ENCODE results near the gene SLC13A4.

The SLC13A4 gene

GRCh38 chr7:135719688-135720087 is 8.3 kb downstream of the SLC13A4 start:
- no peak for DNase-seq (ENCODE audit: low read depth)

DNA sequence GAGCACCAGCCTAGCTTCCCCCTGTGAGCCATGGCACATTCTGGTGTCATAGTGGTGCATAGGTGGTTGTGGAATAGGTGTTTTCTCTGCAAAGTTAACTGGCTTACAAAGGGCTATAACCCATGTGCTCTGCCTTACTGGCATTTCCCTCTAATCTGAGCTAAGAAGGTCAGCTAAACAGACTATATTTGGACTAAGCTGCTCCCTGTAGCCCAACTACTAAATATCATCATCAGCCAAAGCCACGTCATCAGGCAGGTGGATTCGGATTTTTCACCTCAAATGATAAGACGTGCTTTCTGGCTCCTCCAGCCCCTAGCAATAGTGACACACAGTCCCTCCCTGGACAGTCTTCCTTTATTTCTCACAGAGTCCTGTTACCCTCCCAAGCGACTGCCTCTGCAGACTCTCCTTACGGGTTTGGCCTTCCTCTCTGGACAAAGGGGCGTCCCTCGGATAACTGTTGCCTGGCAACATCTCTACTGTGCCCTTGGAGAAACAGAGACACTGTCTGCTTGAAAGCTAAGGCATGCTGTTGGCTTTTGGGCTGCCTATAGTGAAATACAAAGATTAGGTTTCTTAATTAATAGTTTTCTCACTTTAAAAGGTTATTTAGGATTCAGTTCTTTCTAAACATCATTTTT is 9.1 kb downstream of the SLC13A4 start:
- no peak for DNase-seq (ENCODE audit: low read depth)

DNA sequence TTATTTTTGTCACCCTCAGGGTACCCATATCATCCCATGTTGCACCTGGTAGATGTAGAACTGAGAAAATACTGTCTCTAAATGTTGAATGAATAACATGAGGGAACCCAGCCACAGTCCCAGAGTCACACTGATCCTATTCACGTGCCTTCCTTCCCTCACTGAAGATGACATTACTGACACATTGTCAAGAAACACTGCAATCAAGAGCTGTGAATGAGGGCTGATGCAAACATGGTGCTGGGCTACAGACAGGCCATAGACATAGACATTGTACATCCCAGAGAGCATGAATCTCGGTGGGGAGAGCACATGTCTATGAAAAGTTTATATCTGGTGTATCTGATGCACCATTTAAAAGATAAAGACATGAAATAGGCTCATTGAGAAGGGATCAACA is 9.8 kb downstream of the SLC13A4 start:
- no peak for DNase-seq (ENCODE audit: low read depth)

DNA sequence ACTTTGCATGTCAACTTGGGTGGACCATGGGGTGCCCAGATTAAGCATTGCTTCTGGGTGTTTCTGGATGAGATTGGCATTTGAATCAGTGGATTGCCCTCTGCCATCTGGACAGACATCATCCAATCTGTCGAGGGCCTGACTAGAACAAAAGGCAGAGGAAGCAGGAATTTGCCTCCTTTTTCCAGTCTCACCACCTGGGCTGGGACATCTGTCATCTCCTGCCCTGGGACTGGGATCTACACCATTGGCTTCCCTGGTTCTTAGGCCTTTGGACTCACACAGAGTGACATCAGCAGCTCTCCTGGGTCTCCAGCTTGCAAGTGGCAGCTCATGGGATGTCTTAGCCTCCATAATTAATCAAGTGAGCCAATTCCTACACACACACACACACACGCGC is 10.3 kb downstream of the SLC13A4 start:
- DNase-seq (ENCODE audit: low read depth), result no peak

- DNase-seq (ENCODE audit: low read depth), result peak; percentile 30
These were observed 11.2 kb downstream of the SLC13A4 start for GRCh38 chr7:135716677-135717238.

DNA sequence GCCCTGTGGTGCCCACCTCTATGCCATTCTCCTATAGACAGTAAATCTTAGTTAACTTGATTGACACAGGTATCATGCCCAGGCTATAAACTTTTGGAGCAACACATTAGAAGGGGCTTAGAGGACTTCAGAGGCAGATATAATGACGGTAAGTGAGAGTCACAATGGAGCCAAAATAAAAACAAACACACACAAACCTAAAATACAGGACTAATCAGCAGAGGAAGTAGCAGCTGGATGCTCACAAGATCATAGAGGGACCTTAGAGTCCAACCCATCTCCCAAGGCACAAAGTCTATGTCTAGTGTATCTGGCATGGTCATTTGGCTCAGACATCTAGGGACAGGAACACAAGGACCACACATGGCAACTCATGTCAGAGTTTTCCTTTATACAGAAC is 12.3 kb downstream of the SLC13A4 start:
- DNase-seq (ENCODE audit: low read depth), result no peak

GRCh38 chr7:135715055-135715522 is 12.9 kb downstream of the SLC13A4 start:
- no peak for DNase-seq (ENCODE audit: low read depth)

DNA sequence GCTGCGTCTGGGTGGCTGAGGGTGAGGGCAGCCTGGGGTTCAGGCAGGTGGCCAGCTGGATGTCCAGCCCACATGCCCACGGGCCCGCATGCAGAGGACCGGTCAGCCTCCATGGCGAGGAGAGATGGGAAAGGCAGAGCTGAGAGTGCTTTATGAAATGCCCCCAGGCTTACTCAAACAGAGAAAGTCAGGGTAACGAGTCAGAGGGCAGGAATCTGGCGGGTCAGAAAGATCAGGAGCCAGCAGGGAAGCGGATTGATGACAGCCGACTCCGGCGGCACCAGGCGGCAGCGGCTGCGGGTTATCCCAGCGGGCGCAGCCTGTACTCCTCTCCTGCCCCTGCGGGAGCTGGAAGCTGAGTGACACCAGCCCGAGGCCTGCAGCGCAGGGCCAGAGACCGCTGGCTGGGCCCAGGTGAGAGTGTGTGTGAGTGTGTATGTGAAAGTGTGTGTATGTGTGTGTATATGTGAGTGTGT is 13.4 kb downstream of the SLC13A4 start:
- peak; percentile 31 for DNase-seq (ENCODE audit: low read depth)

- DNase-seq (ENCODE audit: low read depth), result no peak
These were observed 14.0 kb downstream of the SLC13A4 start for GRCh38 chr7:135713836-135714470.

DNA sequence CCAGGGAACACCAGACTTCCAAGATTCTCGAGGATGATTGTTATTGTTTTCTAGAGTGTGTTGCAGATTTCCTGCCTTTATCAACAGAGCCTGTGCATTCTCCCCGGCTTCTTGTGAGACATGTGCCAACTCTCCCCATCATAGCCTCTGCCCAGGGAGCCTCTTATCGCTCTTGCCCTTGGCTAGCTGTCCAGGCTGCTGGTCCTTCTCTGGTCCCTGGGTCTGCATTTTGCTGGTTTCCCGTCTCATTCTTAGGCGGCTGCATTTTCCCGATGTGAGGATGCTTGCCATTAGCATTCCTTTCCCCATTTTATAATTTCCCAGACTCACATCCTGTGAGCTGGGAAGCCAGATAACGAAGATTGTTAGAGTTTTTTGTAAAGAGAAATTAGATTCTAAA is 15.2 kb downstream of the SLC13A4 start:
- no peak for DNase-seq (ENCODE audit: low read depth)

DNA sequence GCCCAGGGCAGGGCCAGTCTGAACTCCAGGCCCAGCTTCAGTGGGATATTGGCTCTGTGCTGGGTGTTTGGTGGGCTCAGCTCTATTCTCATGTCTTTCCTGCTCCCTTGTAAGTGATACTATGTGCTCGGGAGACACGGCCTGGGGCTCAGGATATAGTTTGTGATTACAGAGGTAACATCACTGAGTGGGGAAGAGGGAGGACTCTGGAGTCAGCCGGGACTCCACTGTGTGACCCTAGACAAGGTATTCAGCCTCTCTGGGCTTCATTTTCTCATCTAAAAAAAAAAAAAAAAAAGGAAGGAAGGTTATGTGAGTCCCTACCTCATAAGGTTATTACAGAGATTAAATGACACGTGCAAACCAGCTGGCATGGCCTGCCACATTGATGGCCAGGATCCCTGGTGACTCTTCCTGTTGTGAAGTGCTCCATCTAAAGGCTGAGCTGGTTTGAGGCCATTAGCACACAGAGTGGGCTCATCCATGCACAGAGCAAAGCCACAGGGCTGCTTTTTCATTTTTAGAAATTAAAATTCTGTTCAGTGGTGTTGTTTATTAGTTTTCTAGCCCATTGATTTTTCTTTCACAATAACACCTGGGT is 15.7 kb downstream of the SLC13A4 start:
- no peak for DNase-seq (ENCODE audit: low read depth)

GRCh38 chr7:135711139-135711469 is 16.9 kb downstream of the SLC13A4 start:
- DNase-seq (ENCODE audit: low read depth), result no peak

- DNase-seq (ENCODE audit: low read depth), result no peak
These were observed 17.4 kb downstream of the SLC13A4 start for GRCh38 chr7:135710417-135711138.

DNA sequence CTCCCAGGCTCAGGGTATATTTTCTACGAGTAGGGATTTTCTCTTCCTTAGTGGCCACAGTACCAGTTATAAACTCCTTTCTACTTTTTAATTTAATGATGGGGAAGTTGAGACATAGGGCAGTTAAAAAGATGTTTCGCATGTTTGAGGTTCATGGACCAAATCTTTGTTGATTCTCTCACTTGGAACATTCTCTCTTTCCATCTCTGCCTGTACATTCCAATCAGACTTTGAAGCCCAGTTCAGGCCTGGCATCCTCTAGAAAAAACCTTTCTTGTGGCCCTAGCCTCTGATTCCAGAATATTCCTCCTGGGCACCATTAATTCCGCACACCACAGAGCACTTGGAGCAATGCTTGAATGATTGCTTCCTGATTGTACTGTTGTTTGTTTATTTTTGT is 18.5 kb downstream of the SLC13A4 start:
- no peak for DNase-seq (ENCODE audit: low read depth)

DNA sequence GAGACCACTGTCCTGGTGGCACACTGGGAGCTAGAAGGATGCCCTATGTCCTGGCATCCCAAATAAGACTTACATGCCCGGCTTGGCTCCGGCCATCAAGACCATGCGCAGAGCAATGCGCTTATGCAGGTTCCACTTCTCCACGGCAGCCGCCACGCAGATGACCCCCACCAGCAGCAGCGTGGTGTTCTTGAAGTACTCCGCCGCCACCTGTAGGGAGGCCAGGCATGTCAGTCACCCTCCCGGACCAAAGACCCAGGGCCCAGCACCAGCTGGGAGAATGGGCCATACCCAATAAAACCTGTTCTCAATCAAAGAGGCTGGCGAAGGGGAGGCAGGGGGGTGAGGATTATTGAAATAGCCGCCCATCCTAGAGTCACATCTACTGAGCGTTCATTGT is 19.9 kb downstream of the SLC13A4 start:
- DNase-seq (ENCODE audit: low read depth), result no peak

- DNase-seq (ENCODE audit: low read depth), result no peak
These were observed 20.4 kb downstream of the SLC13A4 start for GRCh38 chr7:135707570-135707966.

GRCh38 chr7:135706858-135707569 is 21.0 kb downstream of the SLC13A4 start:
- DNase-seq (ENCODE audit: low read depth), result no peak

DNA sequence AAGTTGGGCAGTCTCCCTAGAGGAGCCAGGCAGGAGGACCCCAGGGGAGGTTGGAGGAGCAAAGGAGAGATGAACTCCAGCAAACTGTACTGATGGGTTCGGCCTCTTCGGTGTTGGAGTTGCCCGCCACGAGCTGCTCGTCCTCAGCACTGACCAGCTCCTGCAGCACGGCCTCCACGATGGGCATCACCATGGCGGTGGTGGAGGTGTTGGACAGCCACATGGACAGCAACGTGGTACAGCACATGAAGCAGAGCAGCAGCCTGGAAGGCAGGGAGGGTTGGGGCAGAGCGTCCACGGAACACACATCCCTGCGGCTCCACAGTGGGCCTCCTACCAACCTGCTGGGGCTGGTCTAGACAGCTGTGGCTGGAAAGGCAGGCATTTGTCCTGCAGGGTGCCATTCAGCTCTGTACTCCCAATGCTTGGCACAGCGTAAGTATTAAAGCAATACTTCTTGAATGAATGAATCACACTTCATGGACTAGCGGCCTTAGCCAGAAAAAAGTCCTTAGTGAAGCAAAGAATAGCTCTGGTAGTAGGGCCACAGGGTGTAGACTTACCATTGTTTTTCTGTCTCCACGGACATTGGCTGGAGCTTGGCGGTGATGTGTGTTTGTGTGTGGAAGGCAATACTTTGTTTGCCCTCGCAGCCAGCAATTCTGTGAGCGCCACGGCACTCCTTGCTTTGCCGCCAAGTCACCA is 21.8 kb downstream of the SLC13A4 start:
- DNase-seq (ENCODE audit: low read depth), result no peak

- no peak for DNase-seq (ENCODE audit: low read depth)
These were observed 23.3 kb downstream of the SLC13A4 start for GRCh38 chr7:135704698-135705097.

GRCh38 chr7:135704074-135704473 is 23.9 kb downstream of the SLC13A4 start:
- DNase-seq (ENCODE audit: low read depth), result no peak

All from HS-27A (cell line).